ENCODE results near the gene FADS3.

Gene FADS3

GRCh38 chr11:61912991-61913698, 21.8 kb upstream of the FADS3 start:
- DNase-seq, result no peak

GRCh38 chr11:61912530-61912898, 21.2 kb upstream of the FADS3 start:
- no peak for DNase-seq

- DNase-seq, result no peak
These were observed 20.6 kb upstream of the FADS3 start for GRCh38 chr11:61911701-61912529.

GRCh38 chr11:61911128-61911700, 19.9 kb upstream of the FADS3 start:
- DNase-seq, result no peak

- no peak for DNase-seq
These were observed 19.1 kb upstream of the FADS3 start for GRCh38 chr11:61910187-61911127.

- DNase-seq, result no peak
These were observed 17.5 kb upstream of the FADS3 start for GRCh38 chr11:61908730-61909316.

GRCh38 chr11:61907871-61908729, 16.8 kb upstream of the FADS3 start:
- DNase-seq, result no peak

GRCh38 chr11:61907282-61907681, 15.9 kb upstream of the FADS3 start:
- no peak for DNase-seq

- DNase-seq, result no peak
These were observed 15.2 kb upstream of the FADS3 start for GRCh38 chr11:61906522-61906909.

GRCh38 chr11:61905801-61906521, 14.6 kb upstream of the FADS3 start:
- no peak for DNase-seq

- no peak for DNase-seq
These were observed 13.8 kb upstream of the FADS3 start for GRCh38 chr11:61905067-61905696.

GRCh38 chr11:61904539-61905048, 13.2 kb upstream of the FADS3 start:
- DNase-seq, result no peak

- DNase-seq, result no peak
These were observed 12.5 kb upstream of the FADS3 start for GRCh38 chr11:61903845-61904244.

GRCh38 chr11:61902313-61902712, 11.0 kb upstream of the FADS3 start:
- no peak for DNase-seq

GRCh38 chr11:61901397-61901796, 10.1 kb upstream of the FADS3 start:
- DNase-seq, result no peak

GRCh38 chr11:61900251-61900650, 8.9 kb upstream of the FADS3 start:
- no peak for DNase-seq

GRCh38 chr11:61899146-61899841, 7.9 kb upstream of the FADS3 start:
- peak; percentile 54 for DNase-seq

- no peak for DNase-seq
These were observed 6.9 kb upstream of the FADS3 start for GRCh38 chr11:61898247-61898582.

All from NCI-H2029 (cell line).